K562 (cell line): ENCODE measurements around the gene TTLL11. TPM values are rescaled to one million over a fixed set of nuclear protein-coding genes. Genes with fewer than 3 reads are reported as not detected.

Source experiments
- ATAC-seq: fragments of 200-7000 bp; cut with Tn5 transposase; 3 replicates; pipeline ENCODE4 v1.9.1; 2020; ENCODE audit warnings: moderate library complexity
- BruUV-seq: library from RNA; stranded (reverse); fragments of 400-500 nt; replicated peaks from 2 replicates; lab custom pipeline; 2021; lab: Mats Ljungman, UMichigan
- CTCF ChIA-PET: fragments of 300-600 bp; formaldehyde crosslinking; extraction: SDS; loops from one replicate; lab custom pipeline; 2021; ENCODE audit warnings: low intra/inter-chr PET ratio; lab: Yijun Ruan, JAX
- POLR2A ChIA-PET: fragments of 300-600, 350-650 bp; sonication (Branson Sonifier 250); formaldehyde crosslinking; extraction: SDS; loops from one replicate; lab custom pipeline; 2021; ENCODE audit warnings: antibody characterized with exemption, inconsistent platforms; lab: Yijun Ruan, JAX
- DNase-seq, 4 experiments: peaks; one replicate each; pipeline versions ENCODE4 v3.0.0 to v3.0.0-alpha.2; 2011 to 2018; ENCODE audit warnings: low spot score in 3 of 4, mixed read lengths in 3 of 4; ENCODE audit errors: extremely low read depth in 1 of 4
- FAIRE-seq: peaks from 2 replicates; lab custom pipeline; 2011; peaks lifted over from hg19 to GRCh38; lab: Jason Lieb, UNC
- H2AFZ ChIP-seq: 2 replicates; pipeline ENCODE4 v1.6.0; 2011; ENCODE audit warnings: low read depth, low read length, control low read depth, inconsistent platforms
- H3K27ac ChIP-seq: fragments of 200-600 bp; 3 replicates; pipeline ENCODE4 v1.8.0; 2011; ENCODE audit warnings: low read depth, mild to moderate bottlenecking, control low read depth, inconsistent platforms, low read length, moderate library complexity, mixed read lengths; ENCODE audit errors: extremely low read depth
- H3K27me3 ChIP-seq, 2 experiments: fragments of 300-600 bp in 1 of 2; 2 replicates in 1 of 2; 3 replicates in 1 of 2; pipeline versions ENCODE4 v1.6.0 to v1.8.0; 2011; ENCODE audit warnings: inconsistent platforms in 2 of 2, low read length in 2 of 2, mild to moderate bottlenecking in 1 of 2, mixed read lengths in 1 of 2, moderate library complexity in 1 of 2; ENCODE audit not compliant: control insufficient read depth in 2 of 2, insufficient read depth in 2 of 2
- H3K36me3 ChIP-seq: fragments of 300-600 bp; 3 replicates; pipeline ENCODE4 v1.8.0; 2011; ENCODE audit warnings: mild to moderate bottlenecking, low read length, inconsistent platforms; ENCODE audit not compliant: control insufficient read depth, insufficient read depth
- H3K4me1 ChIP-seq, 2 experiments: fragments of 200-600 bp in 1 of 2; replicated peaks in 1 of 2; 2 replicates in 1 of 2; 3 replicates in 1 of 2; pipeline versions ENCODE4 v1.5.1 to v1.8.0; 2011; ENCODE audit warnings: inconsistent platforms in 2 of 2, low read length in 2 of 2, mild to moderate bottlenecking in 1 of 2, mixed read lengths in 1 of 2, moderate library complexity in 1 of 2; ENCODE audit not compliant: control insufficient read depth in 2 of 2, insufficient read depth in 2 of 2
- H3K4me2 ChIP-seq: 2 replicates; pipeline ENCODE4 v1.6.1; 2011; ENCODE audit warnings: low read length, control low read depth, inconsistent platforms, mixed read lengths; ENCODE audit not compliant: insufficient read depth
- H3K4me3 ChIP-seq: fragments of 200-600 bp; sonication (generic), shearing (Covaris generic); 2 replicates; pipeline ENCODE4 v1.5.1; 2016; ENCODE audit warnings: control low read depth, inconsistent platforms
- H3K79me2 ChIP-seq: fragments of 200-600 bp; 3 replicates; pipeline ENCODE4 v1.8.0; 2011; ENCODE audit warnings: low read length, inconsistent platforms; ENCODE audit not compliant: control insufficient read depth, insufficient read depth
- H3K9ac ChIP-seq, 2 experiments: 2 replicates each; pipeline versions ENCODE4 v1.6.0 to v1.6.1; 2011; ENCODE audit warnings: low read depth in 2 of 2, low read length in 2 of 2, control low read depth in 1 of 2, inconsistent platforms in 1 of 2, mild to moderate bottlenecking in 1 of 2, mixed read lengths in 1 of 2; ENCODE audit not compliant: insufficient read depth in 1 of 2
- H3K9me1 ChIP-seq: one replicate; pipeline ENCODE4 v1.6.0; 2011; ENCODE audit warnings: inconsistent platforms, mild to moderate bottlenecking, low read length, moderate library complexity; ENCODE audit not compliant: control insufficient read depth, insufficient read depth
- H3K9me3 ChIP-seq: replicated peaks from 2 replicates; pipeline ENCODE4 v1.5.1; 2011; ENCODE audit warnings: low read depth, low read length, inconsistent platforms; ENCODE audit not compliant: control insufficient read depth, insufficient read depth
- H4K20me1 ChIP-seq: replicated peaks from 2 replicates; pipeline ENCODE4 v1.6.1; 2011; ENCODE audit warnings: low read length, inconsistent platforms, mixed read lengths; ENCODE audit not compliant: control insufficient read depth, insufficient read depth
- BDP1 ChIP-seq: IDR thresholded peaks from 3 replicates; pipeline ENCODE4 v1.6.1; 2011; ENCODE audit not compliant: insufficient read length, insufficient read depth
- CBFB ChIP-seq: sonication (generic); formaldehyde crosslinking; IDR thresholded peaks from 2 replicates; pipeline ENCODE4 v1.4.0; 2020; ENCODE audit warnings: mild to moderate bottlenecking, missing genetic modification reagents
- ERF ChIP-seq: fragments of 450-650 bp; formaldehyde crosslinking; IDR thresholded peaks from 2 replicates; pipeline ENCODE4 v1.4.0; 2020; ENCODE audit warnings: mild to moderate bottlenecking, mixed read lengths
- KDM5B ChIP-seq: fragments of 200-600 bp; sonication (generic); IDR thresholded peaks from 2 replicates; pipeline ENCODE4 v1.6.1; 2012; ENCODE audit warnings: low read depth, mild to moderate bottlenecking, moderate library complexity, low read length, control low read depth, inconsistent platforms; ENCODE audit not compliant: insufficient replicate concordance
- MEF2A ChIP-seq: IDR thresholded peaks from 2 replicates; pipeline ENCODE4 v1.6.1; 2011; ENCODE audit warnings: low read depth, mild to moderate bottlenecking, low read length, moderate library complexity; ENCODE audit not compliant: control insufficient read depth
- MTA3 ChIP-seq: fragments of 450-650 bp; formaldehyde crosslinking; IDR thresholded peaks from 2 replicates; pipeline ENCODE4 v1.6.1; 2017; ENCODE audit warnings: mild to moderate bottlenecking, borderline replicate concordance
- RBM22 ChIP-seq: fragments of 200-400 bp; formaldehyde crosslinking; IDR thresholded peaks from 2 replicates; pipeline ENCODE4 v1.6.1; 2018; ENCODE audit warnings: low read length, low read depth; ENCODE audit not compliant: poor library complexity, severe bottlenecking
- SIX5 ChIP-seq, 2 experiments: IDR thresholded peaks; 2 replicates each; pipeline ENCODE4 v1.6.1; 2011; ENCODE audit warnings: low read length in 2 of 2, borderline replicate concordance in 1 of 2, low read depth in 1 of 2, mild to moderate bottlenecking in 1 of 2, moderate library complexity in 1 of 2; ENCODE audit not compliant: insufficient read depth in 1 of 2
- SMARCB1 ChIP-seq: IDR thresholded peaks from 2 replicates; pipeline ENCODE4 v1.6.1; 2011; ENCODE audit warnings: improper control_type of control experiment, low read depth; ENCODE audit not compliant: insufficient read length
- SUPT5H ChIP-seq: fragments of 450-650 bp; IDR thresholded peaks from 2 replicates; pipeline ENCODE4 v1.6.1; 2016
- ZNF174 ChIP-seq: fragments of 250-450 bp; sonication (Bioruptor Pico); IDR thresholded peaks from 2 replicates; pipeline ENCODE4 v1.4.0; 2020; ENCODE audit warnings: mild to moderate bottlenecking
- ZNF407 ChIP-seq: fragments of 450-650 bp; IDR thresholded peaks from 2 replicates; pipeline ENCODE4 v1.6.1; 2016; ENCODE audit warnings: low read depth
- ZNF511 ChIP-seq: sonication (generic); formaldehyde crosslinking; IDR thresholded peaks from 2 replicates; pipeline ENCODE4 v1.8.0; 2022; ENCODE audit warnings: mild to moderate bottlenecking, missing genetic modification reagents
- ZNF780A ChIP-seq: fragments of 250-450 bp; sonication (Bioruptor Pico); IDR thresholded peaks from 2 replicates; pipeline ENCODE4 v1.5.0; 2021; ENCODE audit warnings: mild to moderate bottlenecking
- WGBS: fragments of 100-300 bp; shearing (Covaris generic); methylation state at CpG from one replicate; pipeline ENCODE4 v1.1.6; 2016; ENCODE audit warnings: low coverage, mixed read lengths; ENCODE audit not compliant: insufficient coverage; ENCODE audit errors: missing lambda C conversion rate; 5-methylcytosine and 5-hydroxymethylcytosine counted together
- in situ Hi-C: fragments of 300-500 bp; cut with MboI; formaldehyde crosslinking; loops from 4 replicates; pipeline ENCODE4 v1.15.0; 2018; ENCODE audit warnings: inconsistent platforms, mixed read lengths
- intact Hi-C: fragments of 100-400 bp; cut with micrococcal nuclease; formaldehyde crosslinking; loops from 2 replicates; pipeline ENCODE4 v1.14.2; 2022
- polyA plus RNA-seq, 8 experiments: library from polyadenylated mRNA; depleted of rRNA in 4 of 8; stranded (reverse) in 5 of 8; unstranded in 3 of 8; fragments of >200 nt; fragmentation: Nextera tagmentation in 2 of 8; fragmentation: Illumina TruSeq in 1 of 8; extraction: Ambion mirVana in 2 of 8; extraction: Trizol in 1 of 8; gene quantifications; 2 replicates each; pipeline versions ENCODE4 v1.2.1 to v1.2.3, GENCODE V29; 2011 to 2014; ENCODE audit warnings: inconsistent platforms in 1 of 8, missing spikeins in 1 of 8
- total RNA-seq, 7 experiments: library from RNA; depleted of rRNA in 6 of 7; stranded (reverse); fragments of >200 nt in 6 of 7; fragmentation: Illumina TruSeq in 2 of 7; extraction: Trizol in 2 of 7; gene quantifications; 2 replicates each; pipeline versions ENCODE4 v1.2.1 to v1.2.3, GENCODE V29; 2011 to 2021; ENCODE audit warnings: low replicate concordance in 1 of 7

The TTLL11 gene
- total and polyA plus RNA-seq, 9 of the 15 experiments (the other 6 are each of a cell fraction or from before 2014, with no cell fraction given): 0.83 to 4.4 (median 2.7) TPM

GRCh38 chr9:121926351-121926801 lies 166.7 kb downstream of the TTLL11 start:
- POLR2A ChIA-PET: no interaction called here
- TF ChIP-seq RBM22: no peak
- TF ChIP-seq CBFB: no peak
- TF ChIP-seq ZNF780A: no peak
- TF ChIP-seq MEF2A: no peak
- TF ChIP-seq MTA3: no peak
- no peak for TF ChIP-seq KDM5B
- TF ChIP-seq SUPT5H: no peak
- no peak for TF ChIP-seq ZNF174 (CRISPR knock-in tag)
- no peak for TF ChIP-seq SMARCB1
- TF ChIP-seq ZNF407: no peak
- no peak for TF ChIP-seq SIX5 (IDR thresholded peaks at IDR 0.05; ENCODE audit: borderline replicate concordance in 1 of 2, insufficient read depth in 1 of 2, low read depth in 1 of 2, low read length in 2 of 2)
- TF ChIP-seq ZNF511 (CRISPR knock-in tag): no peak
- TF ChIP-seq BDP1: no peak
- no peak for TF ChIP-seq ERF (CRISPR knock-in tag)
- Histone ChIP-seq H3K9ac (no peak overlapping the region), H3K79me2 (no peaks in the 10 kb centered on the region), H3K27me3 (peaks cover 7 to 24% of the 10 kb centered on the region in 2 experiments), H4K20me1 (no peaks in the 10 kb centered on the region), H3K27ac (no peak overlapping the region), H3K4me1 (no peaks in the 10 kb centered on the region), H3K9me1 (no peaks in the 10 kb centered on the region), H3K36me3 (no peaks in the 10 kb centered on the region), H3K4me3 (no peak overlapping the region), H2AFZ (no peak overlapping the region), H3K4me2 (no peak overlapping the region), H3K9me3 (no peaks in the 10 kb centered on the region)
- intact Hi-C loops: no loop called here
- FAIRE-seq (no peak), DNase-seq (no peak), ATAC-seq (no peak)
- BruUV-seq: no TSS peak
- in situ Hi-C loops: no loop called here
- CTCF ChIA-PET: no interaction called here
- WGBS: 0% methylated on average over 9 of the region's 10 CpGs
